AML-193 (cell line): ENCODE results near the gene CGN.

ENCODE experiments used
- DNase-seq, 2 experiments: peaks; one replicate each; lab custom pipeline; 2025; lab: John Stamatoyannopoulos, UW

CGN gene

GRCh38 chr1:151499930-151500329 lies 11.3 kb upstream of the CGN start:
- DNase-seq = no peak

- DNase-seq = no peak
Measured at GRCh38 chr1:151501474-151501873, 9.7 kb upstream of the CGN start.

- no peak for DNase-seq
Measured at GRCh38 chr1:151502035-151502700, 9.0 kb upstream of the CGN start.

GRCh38 chr1:151502859-151503780 lies 8.1 kb upstream of the CGN start:
- no peak for DNase-seq

GRCh38 chr1:151504252-151504651 lies 6.9 kb upstream of the CGN start:
- no peak for DNase-seq

GRCh38 chr1:151504759-151505158 lies 6.4 kb upstream of the CGN start:
- DNase-seq = no peak

- DNase-seq = no peak
Measured at GRCh38 chr1:151508833-151509232, 2.4 kb upstream of the CGN start.

- DNase-seq = no peak
Measured at GRCh38 chr1:151509350-151510019, 1.7 kb upstream of the CGN start.

- no peak for DNase-seq
Measured at GRCh38 chr1:151510020-151510405, 1.2 kb upstream of the CGN start.

- DNase-seq = no peak
Measured at GRCh38 chr1:151510614-151510956, 602 bp upstream of the CGN start.

- no peak for DNase-seq
Measured at GRCh38 chr1:151511636-151512215, 539 bp downstream of the CGN start.

GRCh38 chr1:151512326-151512725 lies 1.1 kb downstream of the CGN start:
- DNase-seq = no peak

GRCh38 chr1:151512801-151513625 lies 1.8 kb downstream of the CGN start:
- no peak for DNase-seq

GRCh38 chr1:151513626-151514121 lies 2.5 kb downstream of the CGN start:
- DNase-seq = no peak

GRCh38 chr1:151514366-151514765 lies 3.2 kb downstream of the CGN start:
- DNase-seq = no peak

- no peak for DNase-seq
Measured at GRCh38 chr1:151515265-151515664, 4.1 kb downstream of the CGN start.

- no peak for DNase-seq
Measured at GRCh38 chr1:151516031-151516511, 4.9 kb downstream of the CGN start.

- DNase-seq = no peak
Measured at GRCh38 chr1:151518431-151518830, 7.2 kb downstream of the CGN start.

- no peak for DNase-seq
Measured at GRCh38 chr1:151518936-151519335, 7.7 kb downstream of the CGN start.

GRCh38 chr1:151519667-151520066 lies 8.5 kb downstream of the CGN start:
- no peak for DNase-seq

GRCh38 chr1:151520359-151520758 lies 9.2 kb downstream of the CGN start:
- no peak for DNase-seq
